HG03196 (cell line): ENCODE results near the gene STUM.
"Not testable (repeated sequence)": the region's sequence is repeated elsewhere in the genome, so short reads cannot be mapped to it uniquely, and the experiment has no call there.

ENCODE experiments used
- ATAC-seq: cut with Tn5 transposase; IDR thresholded peaks from one replicate; pipeline ENCODE4 v1.9.1; 2021; ENCODE audit not compliant: unreplicated experiment

The STUM gene

DNA sequence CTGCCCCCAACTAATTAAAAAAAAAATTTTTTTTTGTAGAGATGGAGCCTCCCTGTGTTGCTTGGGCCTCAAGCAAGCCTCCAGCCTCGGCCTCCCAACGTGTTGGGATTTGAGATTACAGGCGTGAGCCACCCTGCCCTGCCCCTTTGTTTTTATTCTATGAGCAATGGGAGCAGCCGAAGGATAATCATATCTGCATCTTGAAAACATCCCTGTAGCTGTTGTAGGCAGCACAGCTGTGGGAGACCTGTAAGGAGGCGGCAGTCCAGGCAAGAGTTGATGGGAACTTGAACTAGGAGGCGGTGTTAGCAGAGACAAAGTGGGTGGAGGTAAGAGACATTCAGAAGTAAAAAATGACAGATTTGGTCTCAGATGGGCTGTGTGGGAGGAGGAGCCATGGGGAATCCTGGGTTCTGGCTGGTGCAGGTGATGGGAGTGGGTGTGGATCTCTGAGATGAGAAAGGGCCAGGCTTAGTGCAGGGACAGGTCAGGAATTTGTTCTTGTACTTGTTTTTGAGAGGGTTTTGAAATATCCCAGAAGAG, 31.3 kb downstream of the STUM start:
- ATAC-seq: no peak

- ATAC-seq: no peak
Measured at GRCh38 chr1:226580625-226581270, 32.2 kb downstream of the STUM start.

DNA sequence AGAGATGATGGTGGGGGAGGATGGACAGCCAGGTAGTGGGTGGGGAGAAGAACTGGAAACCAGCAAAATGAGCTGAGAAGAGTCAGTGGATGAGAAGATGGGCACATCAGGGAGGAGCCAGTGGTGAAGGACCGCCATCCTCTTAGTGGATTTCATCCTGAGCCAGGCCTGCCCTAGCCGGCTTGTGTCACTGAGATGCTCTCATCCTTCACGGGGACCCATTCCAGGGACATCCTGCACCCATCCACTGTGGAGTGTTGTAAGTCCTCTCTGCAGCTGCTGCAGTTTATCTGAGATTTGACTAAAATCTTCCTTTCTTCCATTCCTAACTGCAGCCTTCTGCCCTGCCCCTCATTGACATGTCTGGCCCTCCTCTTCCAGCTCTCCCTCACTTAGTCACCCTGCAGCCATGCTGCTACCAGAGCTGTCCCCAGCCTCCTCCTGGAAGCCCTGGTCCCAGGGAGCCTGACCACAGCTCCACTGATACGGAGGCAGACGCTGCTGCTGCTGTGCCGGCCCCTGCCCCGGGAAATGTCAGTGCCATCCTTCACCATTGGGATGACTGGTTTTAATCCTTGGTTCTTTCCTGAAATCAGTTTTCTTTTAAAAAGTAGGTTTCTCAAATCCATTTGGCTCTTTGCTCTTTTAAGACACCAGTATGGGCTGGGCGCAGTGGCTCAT, 33.2 kb downstream of the STUM start:
- no peak for ATAC-seq

DNA sequence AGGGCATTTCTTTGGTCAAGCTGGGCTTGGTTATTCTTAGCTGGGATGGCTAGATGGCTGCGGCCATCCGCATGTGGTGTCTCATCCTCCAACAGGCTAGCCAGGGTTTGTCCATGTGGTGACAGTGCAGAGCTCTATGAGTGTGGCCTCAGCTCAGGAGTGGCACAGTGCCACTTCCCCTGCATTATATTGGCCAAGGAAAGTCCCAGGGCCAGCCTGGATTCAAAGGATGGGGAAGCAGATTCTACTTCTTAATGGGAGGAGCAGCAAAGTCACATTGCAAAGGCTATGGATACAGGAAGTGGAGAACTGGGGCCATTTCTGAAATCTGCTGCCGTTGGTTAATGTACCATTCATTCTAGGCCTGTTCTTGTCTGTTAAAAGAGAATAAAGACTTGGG, 34.4 kb downstream of the STUM start:
- no peak for ATAC-seq

DNA sequence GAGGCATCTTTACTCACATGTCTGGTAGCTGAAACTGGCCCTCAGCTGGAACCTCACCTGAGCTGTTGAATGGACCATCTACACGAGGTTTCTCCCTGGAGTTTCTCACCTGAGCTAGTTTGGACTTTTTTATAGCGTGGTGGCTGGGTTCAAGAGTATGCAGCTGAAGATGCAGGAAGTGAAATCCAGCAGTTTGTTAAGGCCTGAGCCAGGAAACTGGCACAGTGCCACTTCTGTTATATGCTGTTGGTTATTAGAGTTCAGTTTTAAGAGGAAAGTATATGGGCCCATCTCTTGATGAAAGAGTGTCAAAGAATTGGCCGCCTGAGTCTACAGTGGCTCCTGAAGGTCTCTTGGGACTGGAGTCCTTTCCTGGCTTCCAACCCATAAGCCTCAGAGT, 35.6 kb downstream of the STUM start:
- no peak for ATAC-seq

- no peak for ATAC-seq
Measured at GRCh38 chr1:226586116-226586515, 37.6 kb downstream of the STUM start.

DNA sequence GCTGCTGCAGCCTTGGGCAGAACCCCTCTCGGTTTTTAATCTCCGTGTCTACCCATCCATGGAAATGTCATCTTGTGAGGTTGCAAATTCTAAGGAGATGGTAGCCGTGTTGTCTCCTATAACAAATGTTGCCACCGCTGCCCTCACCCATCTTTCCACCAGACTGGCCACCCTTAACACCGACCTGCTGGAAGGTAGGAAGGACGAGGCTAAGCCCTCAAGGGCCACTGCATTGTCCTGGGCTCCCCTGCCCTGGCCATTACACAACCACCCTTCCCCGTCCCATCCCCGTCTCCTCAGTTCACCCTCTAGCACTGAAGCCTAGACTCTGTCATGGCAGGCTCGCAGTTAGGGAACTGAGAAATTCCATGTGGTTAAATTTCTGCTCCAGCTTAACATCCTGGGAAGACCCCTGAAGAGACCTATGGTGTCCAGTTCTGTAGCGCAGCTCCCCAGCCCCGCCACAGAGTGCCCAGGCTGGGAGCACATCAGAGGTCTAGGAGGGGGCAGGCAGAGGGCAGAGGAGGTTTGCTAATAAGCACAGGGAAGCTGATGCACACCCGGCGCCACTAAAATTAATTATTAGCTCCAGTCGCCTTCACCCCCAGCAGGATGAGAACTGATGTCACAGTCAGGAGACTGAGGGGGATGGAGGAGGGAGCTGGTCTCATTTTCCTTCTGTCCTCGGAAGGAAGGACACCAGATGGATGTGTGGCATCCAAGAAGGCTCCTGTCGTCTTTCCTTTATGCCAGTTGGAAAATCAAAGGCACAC, 38.3 kb downstream of the STUM start:
- ATAC-seq: no peak

GRCh38 chr1:226588484-226588883, 39.9 kb downstream of the STUM start:
- no peak for ATAC-seq

- ATAC-seq: no peak
Measured at GRCh38 chr1:226589008-226589733, 40.6 kb downstream of the STUM start.

DNA sequence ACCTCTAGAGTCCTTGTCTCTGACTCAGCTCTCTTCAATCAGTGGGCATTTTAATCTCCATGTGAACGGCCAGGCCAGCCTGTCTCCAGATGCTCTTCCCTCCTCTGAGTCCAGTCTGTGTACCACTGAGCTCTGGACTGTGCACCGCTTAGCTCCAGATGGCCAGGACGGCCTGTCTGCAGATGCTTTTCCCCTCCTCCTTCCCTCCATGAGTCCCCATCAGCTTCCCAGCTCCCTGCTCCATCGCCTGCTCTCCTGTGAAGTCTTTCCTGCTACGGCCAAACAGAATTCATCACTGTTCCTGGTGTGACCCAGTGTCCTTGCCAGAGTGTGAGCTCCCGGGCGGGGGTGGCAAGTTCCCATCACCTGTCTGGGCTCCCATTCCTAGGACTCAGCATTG, 42.0 kb downstream of the STUM start:
- no peak for ATAC-seq

DNA sequence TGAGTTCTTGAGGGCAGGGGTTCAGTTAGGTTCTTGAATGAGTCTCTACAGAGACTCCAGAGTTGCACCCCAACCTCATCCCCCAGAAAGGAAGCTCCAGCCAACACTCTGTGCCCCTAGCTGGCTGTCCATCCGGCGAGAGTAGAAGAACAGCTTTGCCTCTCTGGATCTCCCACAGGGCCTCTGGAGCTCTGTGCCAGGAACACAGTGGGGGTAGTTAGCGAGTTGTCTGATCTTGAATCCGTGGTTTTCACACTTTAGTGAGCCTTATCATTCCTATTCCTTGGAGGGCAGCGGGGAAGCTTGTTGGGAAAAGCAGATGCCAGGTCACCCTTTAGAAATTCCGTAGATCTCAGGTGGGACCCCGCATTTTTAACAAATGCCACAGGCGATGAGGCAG, 45.0 kb downstream of the STUM start:
- no peak for ATAC-seq

GRCh38 chr1:226596531-226597165, 48.1 kb downstream of the STUM start:
- no peak for ATAC-seq

GRCh38 chr1:226597616-226598454, 49.3 kb downstream of the STUM start:
- ATAC-seq: no peak

GRCh38 chr1:226598455-226598849, 49.9 kb downstream of the STUM start:
- ATAC-seq: no peak

DNA sequence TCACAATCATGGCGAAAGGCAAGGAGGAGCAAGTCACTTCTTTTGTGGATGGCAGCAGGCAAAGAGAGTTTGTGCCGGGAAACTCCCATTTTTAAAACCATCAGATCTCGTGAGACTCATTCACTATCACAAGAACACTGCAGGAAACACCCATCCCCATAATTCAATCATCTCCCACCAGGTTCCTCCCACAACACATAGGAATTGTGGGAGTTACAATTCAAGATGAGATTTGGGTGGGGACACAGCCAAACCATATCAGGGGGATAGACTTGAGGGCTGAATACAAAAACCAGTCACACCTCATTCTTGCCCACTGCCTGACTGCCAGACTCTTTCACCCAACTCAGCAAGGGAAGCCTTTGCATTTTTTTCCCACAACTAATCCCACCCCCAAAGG, 50.4 kb downstream of the STUM start:
- ATAC-seq: not testable (repeated sequence)

DNA sequence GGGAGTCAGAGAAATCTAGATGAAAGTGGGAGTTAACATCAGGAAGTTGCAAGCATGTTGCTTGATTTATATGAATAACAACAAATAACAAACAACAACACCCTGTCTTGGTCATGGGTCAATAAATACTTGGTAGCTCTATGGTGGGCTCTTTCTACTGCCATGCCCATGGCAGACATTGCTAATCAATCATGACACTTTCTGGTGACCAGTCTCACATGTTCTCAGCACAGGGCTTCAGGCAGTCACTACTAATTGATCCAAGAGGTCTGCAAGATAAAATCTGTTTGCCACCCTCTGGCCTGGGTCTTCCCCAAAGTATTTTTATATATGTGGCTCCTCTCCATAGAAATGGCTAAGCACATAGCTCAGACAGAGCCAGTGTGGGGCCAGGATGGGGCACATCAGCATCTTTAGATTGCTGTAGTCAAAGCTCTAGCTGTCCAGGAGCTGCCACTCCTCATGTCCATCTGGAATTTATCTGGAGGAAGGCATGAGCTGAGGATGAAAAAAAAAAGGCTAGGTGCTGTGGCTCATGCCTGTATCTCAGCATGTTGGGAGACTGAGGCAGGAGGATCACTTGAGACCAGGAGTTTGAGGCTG, 51.2 kb downstream of the STUM start:
- no peak for ATAC-seq

DNA sequence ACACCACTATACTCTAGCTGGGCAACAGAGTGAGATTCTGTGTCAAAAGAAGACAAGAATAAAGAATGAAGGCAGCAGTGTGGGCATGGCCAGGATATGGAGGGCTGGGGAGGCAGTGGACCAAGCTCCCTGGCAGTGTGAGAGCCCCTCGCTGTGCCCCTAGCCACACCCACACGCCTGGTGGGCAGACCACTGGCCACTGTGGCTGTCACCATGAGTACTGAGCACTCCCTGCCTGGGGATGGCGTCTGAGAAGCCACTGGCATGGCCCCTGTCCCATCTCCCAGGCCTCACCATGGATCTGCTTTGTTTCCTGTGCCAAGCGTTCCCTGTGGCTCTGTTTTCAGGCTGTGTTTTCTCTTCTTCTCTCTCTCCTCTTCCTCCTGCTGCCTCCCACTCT, 51.7 kb downstream of the STUM start:
- no peak for ATAC-seq

DNA sequence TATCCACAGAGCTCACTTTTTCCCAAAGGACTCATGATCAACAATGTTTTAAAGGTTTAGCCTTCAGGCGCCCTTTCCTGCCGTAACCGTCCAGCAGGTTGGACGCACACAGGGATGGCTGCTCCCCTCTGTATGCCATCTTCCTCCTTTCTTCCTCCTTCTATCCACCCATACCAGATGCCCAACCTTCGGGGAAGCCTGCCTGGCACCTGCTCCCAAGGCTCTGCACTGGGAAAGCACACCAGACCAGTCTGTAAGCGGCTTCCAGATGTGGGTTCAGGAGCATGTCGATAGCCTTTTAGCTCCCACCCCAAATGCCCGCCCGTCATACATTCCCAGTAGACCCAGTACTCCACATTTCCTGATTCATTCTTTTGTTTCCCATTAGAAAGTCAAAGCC, 52.9 kb downstream of the STUM start:
- ATAC-seq: no peak

GRCh38 chr1:226602186-226603021, 53.8 kb downstream of the STUM start:
- ATAC-seq: no peak
